Panc1 (cell line): ENCODE results near the gene CHN1.

ENCODE experiments used
- CTCF ChIP-seq: fragments of 450-650 bp; IDR thresholded peaks from 2 replicates; pipeline ENCODE4 v1.5.1; 2017; ENCODE audit warnings: mild to moderate bottlenecking
- POLR2AphosphoS5 ChIP-seq: IDR thresholded peaks from 2 replicates; pipeline ENCODE4 v1.6.1; 2012; ENCODE audit warnings: mild to moderate bottlenecking, low read depth, low read length, moderate library complexity
- SIN3A ChIP-seq: IDR thresholded peaks from 2 replicates; pipeline ENCODE4 v1.6.1; 2012; ENCODE audit warnings: low read depth, mild to moderate bottlenecking, low read length, moderate library complexity, borderline replicate concordance; ENCODE audit not compliant: insufficient read depth
- TCF7L2 ChIP-seq: IDR thresholded peaks from 2 replicates; pipeline ENCODE4 v1.6.1; 2011; ENCODE audit warnings: mild to moderate bottlenecking, low read depth, low read length, inconsistent platforms

GRCh38 chr2:175037941-175038340 lies 32.8 kb upstream of the CHN1 start:
- TF ChIP-seq CTCF (no peak), POLR2AphosphoS5 (no peak), TCF7L2 (no peak), SIN3A (no peak)
